H1 (cell line): ENCODE data around the gene EPG5. TPM values are rescaled to one million over a fixed set of nuclear protein-coding genes. Genes with fewer than 3 reads are reported as not detected.
"Not testable (repeated sequence)": the region's sequence is repeated elsewhere in the genome, so short reads cannot be mapped to it uniquely, and the experiment has no call there.

Experiments used
- CTCF ChIA-PET: fragments of 300-600 bp; sonication (Branson Sonifier 250); formaldehyde crosslinking; loops from one replicate; lab custom pipeline; 2021; ENCODE audit not compliant: partially characterized antibody; lab: Charles Lee
- POLR2A ChIA-PET: fragments of 300-600 bp; sonication (Branson Sonifier 250); formaldehyde crosslinking; loops from one replicate; lab custom pipeline; 2021; ENCODE audit warnings: inconsistent platforms; ENCODE audit not compliant: partially characterized antibody; lab: Charles Lee
- DNase-seq, 2 experiments: peaks; one replicate each; pipeline versions ENCODE4 v3.0.0 to v3.0.0-alpha.2; 2010 to 2022; ENCODE audit warnings: low spot score in 2 of 2, low read depth in 1 of 2, mixed read lengths in 1 of 2
- FAIRE-seq: peaks from 2 replicates; lab custom pipeline; 2011; peaks lifted over from hg19 to GRCh38; lab: Jason Lieb, UNC
- H2AFZ ChIP-seq: 2 replicates; pipeline ENCODE4 v1.8.1; 2012; ENCODE audit warnings: low read length, inconsistent platforms
- H2AK5ac ChIP-seq: 2 replicates; pipeline ENCODE4 v1.6.1; 2013; ENCODE audit warnings: low read depth, low read length
- H2BK120ac ChIP-seq: replicated peaks from 2 replicates; pipeline ENCODE3; 2013; ENCODE audit warnings: low read depth, low read length, inconsistent platforms
- H2BK12ac ChIP-seq: 2 replicates; pipeline ENCODE4 v1.6.1; 2013; ENCODE audit warnings: low read depth, low read length
- H2BK15ac ChIP-seq: 2 replicates; pipeline ENCODE4 v1.6.1; 2013; ENCODE audit warnings: low read length
- H2BK20ac ChIP-seq: 2 replicates; pipeline ENCODE4 v1.6.1; 2013; ENCODE audit warnings: low read length
- H2BK5ac ChIP-seq: 2 replicates; pipeline ENCODE4 v1.6.1; 2013; ENCODE audit warnings: low read depth, low read length
- H3K14ac ChIP-seq: 2 replicates; pipeline ENCODE4 v1.6.1; 2013; ENCODE audit warnings: inconsistent platforms; ENCODE audit not compliant: insufficient read length
- H3K18ac ChIP-seq: 2 replicates; pipeline ENCODE4 v1.6.1; 2013; ENCODE audit warnings: low read length; ENCODE audit errors: extremely low read depth
- H3K23ac ChIP-seq: 2 replicates; pipeline ENCODE4 v1.6.1; 2013; ENCODE audit warnings: inconsistent platforms; ENCODE audit not compliant: insufficient read length
- H3K23me2 ChIP-seq: 2 replicates; pipeline ENCODE4 v1.6.1; 2013; ENCODE audit warnings: low read depth, low read length
- H3K27ac ChIP-seq: 2 replicates; pipeline ENCODE4 v1.6.1; 2011; ENCODE audit warnings: low read depth, low read length, inconsistent platforms
- H3K27me3 ChIP-seq, 4 experiments: replicated peaks in 1 of 4; 1 replicate in 1 of 4; 2 replicates in 3 of 4; pipeline versions ENCODE4 v1.6.1 to v1.8.1; 2011 to 2013; ENCODE audit warnings: low read length in 3 of 4, mild to moderate bottlenecking in 3 of 4, inconsistent platforms in 2 of 4, mixed read lengths in 2 of 4, moderate library complexity in 1 of 4; ENCODE audit not compliant: control insufficient read depth in 3 of 4, insufficient read depth in 3 of 4; ENCODE audit errors: extremely low read depth in 1 of 4
- H3K36me3 ChIP-seq, 4 experiments: 2 replicates each; pipeline versions ENCODE4 v1.6.1 to v1.8.1; 2011 to 2013; ENCODE audit warnings: mild to moderate bottlenecking in 4 of 4, low read length in 3 of 4, moderate library complexity in 2 of 4, control low read depth in 1 of 4, inconsistent platforms in 1 of 4; ENCODE audit not compliant: insufficient read depth in 4 of 4, control insufficient read depth in 2 of 4
- H3K4ac ChIP-seq: replicated peaks from 2 replicates; pipeline ENCODE3; 2013; ENCODE audit warnings: low read length, low read depth, mixed read lengths, inconsistent platforms; ENCODE audit not compliant: insufficient read length
- H3K4me1 ChIP-seq, 4 experiments: replicated peaks in 1 of 4; 1 replicate in 1 of 4; 2 replicates in 3 of 4; pipeline versions ENCODE4 v1.6.1 to v1.8.1; 2011 to 2013; ENCODE audit warnings: low read length in 3 of 4, inconsistent platforms in 2 of 4, mixed read lengths in 1 of 4; ENCODE audit not compliant: insufficient read depth in 4 of 4, control insufficient read depth in 3 of 4
- H3K4me2 ChIP-seq, 2 experiments: 2 replicates each; pipeline versions ENCODE4 v1.6.1 to v1.8.1; 2011 to 2013; ENCODE audit warnings: low read depth in 2 of 2, low read length in 2 of 2, control low read depth in 1 of 2, inconsistent platforms in 1 of 2, mild to moderate bottlenecking in 1 of 2; ENCODE audit not compliant: insufficient read depth in 1 of 2
- H3K4me3 ChIP-seq, 4 experiments: fragments of 200-600, 300-600 bp in 1 of 4; sonication (generic), shearing (Covaris generic), sonication (Bioruptor Twin) in 1 of 4; 2 replicates each; pipeline versions ENCODE4 v1.5.1 to v1.8.1; 2011 to 2016; ENCODE audit warnings: low read length in 4 of 4, low read depth in 3 of 4, control low read depth in 2 of 4, inconsistent platforms in 2 of 4, mild to moderate bottlenecking in 2 of 4, mixed read lengths in 1 of 4, moderate library complexity in 1 of 4; ENCODE audit not compliant: insufficient read depth in 2 of 4; ENCODE audit errors: extremely low read depth in 1 of 4
- H3K56ac ChIP-seq: replicated peaks from 2 replicates; pipeline ENCODE3; 2013; ENCODE audit warnings: low read depth, mild to moderate bottlenecking, mixed read lengths, low read length, inconsistent platforms; ENCODE audit not compliant: insufficient read length
- H3K79me1 ChIP-seq: 2 replicates; pipeline ENCODE4 v1.6.1; 2013; ENCODE audit warnings: low read depth, low read length, control low read depth
- H3K79me2 ChIP-seq, 2 experiments: 2 replicates each; pipeline versions ENCODE4 v1.6.1 to v1.8.1; 2012 to 2013; ENCODE audit warnings: low read length in 2 of 2, mild to moderate bottlenecking in 2 of 2, inconsistent platforms in 1 of 2; ENCODE audit not compliant: insufficient read depth in 2 of 2, control insufficient read depth in 1 of 2
- H3K9ac ChIP-seq, 4 experiments: replicated peaks in 1 of 4; 1 replicate in 1 of 4; 2 replicates in 3 of 4; pipeline versions ENCODE4 v1.6.1 to v1.8.1; 2011 to 2013; ENCODE audit warnings: low read depth in 3 of 4, low read length in 3 of 4, control low read depth in 2 of 4, mild to moderate bottlenecking in 2 of 4, moderate library complexity in 2 of 4, inconsistent platforms in 1 of 4; ENCODE audit errors: extremely low read depth in 1 of 4
- H3K9me3 ChIP-seq, 2 experiments: 2 replicates each; pipeline versions ENCODE4 v1.6.1 to v1.8.1; 2012 to 2013; ENCODE audit warnings: mild to moderate bottlenecking in 2 of 2, moderate library complexity in 2 of 2, control low read depth in 1 of 2, inconsistent platforms in 1 of 2, low read depth in 1 of 2, low read length in 1 of 2, mixed read lengths in 1 of 2; ENCODE audit not compliant: insufficient read depth in 2 of 2
- H4K20me1 ChIP-seq, 2 experiments: replicated peaks in 1 of 2; 2 replicates each; pipeline versions ENCODE3 to v1.8.1; 2011 to 2013; ENCODE audit warnings: inconsistent platforms in 2 of 2, low read length in 2 of 2, mild to moderate bottlenecking in 1 of 2; ENCODE audit not compliant: insufficient read depth in 2 of 2, control insufficient read depth in 1 of 2
- H4K5ac ChIP-seq: 2 replicates; pipeline ENCODE4 v1.6.1; 2013; ENCODE audit warnings: low read length, low read depth, mixed read lengths, inconsistent platforms; ENCODE audit not compliant: insufficient read length
- H4K8ac ChIP-seq: 2 replicates; pipeline ENCODE4 v1.8.0; 2013; ENCODE audit warnings: mild to moderate bottlenecking, moderate library complexity, low read length, inconsistent platforms; ENCODE audit not compliant: insufficient read depth; ENCODE audit errors: extremely low read depth
- H4K91ac ChIP-seq: replicated peaks from 2 replicates; pipeline ENCODE3; 2013; ENCODE audit warnings: low read length, mixed read lengths, inconsistent platforms; ENCODE audit not compliant: insufficient read length
- WGBS, 2 experiments: shearing (Covaris generic) in 1 of 2; methylation state at CpG; one replicate each; pipeline versions ENCODE4 v1.1.6 to v1.1.7; 2013 to 2015; ENCODE audit warnings: low lambda C conversion rate in 2 of 2, mixed read lengths in 2 of 2, inconsistent platforms in 1 of 2, low coverage in 1 of 2, missing lambda C conversion rate in 1 of 2; ENCODE audit not compliant: insufficient replicate concordance in 2 of 2, insufficient coverage in 1 of 2, insufficient read length in 1 of 2; ENCODE audit errors: extremely low coverage in 1 of 2, missing lambda C conversion rate in 1 of 2; 5-methylcytosine and 5-hydroxymethylcytosine counted together
- polyA plus RNA-seq, 7 experiments: library from polyadenylated mRNA; depleted of rRNA in 3 of 7; stranded (reverse) in 5 of 7; unstranded in 2 of 7; fragments of >200 nt in 5 of 7; fragments of 200-250 nt in 2 of 7; gene quantifications; 1 replicate in 5 of 7; 2 replicates in 1 of 7; 4 replicates in 1 of 7; pipeline versions ENCODE4 v1.2.1 to v1.2.3, GENCODE V29; 2011 to 2013; ENCODE audit warnings: missing spikeins in 2 of 7, mixed read lengths in 2 of 7
- total RNA-seq: library from RNA; stranded (reverse); fragmentation: NEBNext Ultra II Directional; extraction: Animal tissue kit (Norgen Biotek cat#: 25700); gene quantifications from 2 replicates; pipeline ENCODE4 v1.2.1, GENCODE V29; 2021

The EPG5 gene
- total and polyA plus RNA-seq, 2 of the 8 experiments (the other 6 are each of a cell fraction or from before 2014, with no cell fraction given): 14.1 to 18.3 TPM

- H3K79me2 ChIP-seq: peaks cover 0 to 11% of the 10 kb centered on the region in 2 experiments; a peak in 2 of 4 replicates
- H3K4me3 ChIP-seq, H3K9ac ChIP-seq, FAIRE-seq, H2BK5ac ChIP-seq, H3K79me1 ChIP-seq, H3K27me3 ChIP-seq, DNase-seq, H3K4ac ChIP-seq, H2BK15ac ChIP-seq, H4K5ac ChIP-seq, CTCF ChIA-PET, H2AFZ ChIP-seq, H4K91ac ChIP-seq, H3K56ac ChIP-seq, H2BK120ac ChIP-seq, H4K20me1 ChIP-seq, H3K9me3 ChIP-seq, H3K36me3 ChIP-seq, H3K4me1 ChIP-seq, H2BK12ac ChIP-seq, H4K8ac ChIP-seq, H2AK5ac ChIP-seq, H3K23me2 ChIP-seq, H2BK20ac ChIP-seq, H3K18ac ChIP-seq, H3K14ac ChIP-seq, H3K4me2 ChIP-seq, H3K23ac ChIP-seq, H3K27ac ChIP-seq: not testable (repeated sequence)
- WGBS, 2 experiments: 65% methylated on average over 2 of the region's 7 CpGs; no CpG with 5 or more reads in 1 of the 2 experiments
- POLR2A ChIA-PET: interaction anchor here (0.6 kb wide), 1 partner anchor 113 kb away, joined by 4 read pairs; the partner anchor contains the start of gene PSTPIP2
Measured at GRCh38 chr18:45959484-45959883, 7.6 kb downstream of the EPG5 start.
